HepG2 (cell line): ENCODE measurements around the gene CDCA5. TPM values are rescaled to one million over a fixed set of nuclear protein-coding genes. Genes with fewer than 3 reads are reported as not detected.

Source experiments
- MEIS2 ChIP-seq: sonication (generic); formaldehyde crosslinking; IDR thresholded peaks from 2 replicates; pipeline ENCODE4 v1.9.0; 2021; ENCODE audit warnings: mild to moderate bottlenecking, missing genetic modification reagents
- NR2F2 ChIP-seq: IDR thresholded peaks from 2 replicates; pipeline ENCODE4 v1.6.1; 2012; ENCODE audit warnings: low read depth, inconsistent platforms, borderline replicate concordance
- SAP130 ChIP-seq: IDR thresholded peaks from 2 replicates; pipeline ENCODE4 v1.6.1; 2016; ENCODE audit warnings: low read depth
- TCF7L2 ChIP-seq: IDR thresholded peaks from 2 replicates; pipeline ENCODE4 v1.6.1; 2011; ENCODE audit warnings: mild to moderate bottlenecking, low read depth, low read length, moderate library complexity
- ZBTB8A ChIP-seq: sonication (generic); formaldehyde crosslinking; IDR thresholded peaks from 2 replicates; pipeline ENCODE4 v1.4.0; 2020; ENCODE audit warnings: mild to moderate bottlenecking, low read depth, missing genetic modification reagents, borderline replicate concordance
- ZFP90 ChIP-seq: sonication (generic); formaldehyde crosslinking; IDR thresholded peaks from 2 replicates; pipeline ENCODE4 v1.8.0; 2022; ENCODE audit warnings: missing genetic modification reagents, mild to moderate bottlenecking, inconsistent platforms, borderline replicate concordance
- ZNF589 ChIP-seq: sonication (generic); formaldehyde crosslinking; conservative IDR thresholded peaks from 2 replicates; pipeline ENCODE4 v1.8.0; 2022; ENCODE audit warnings: mild to moderate bottlenecking, moderate library complexity, missing genetic modification reagents
- polyA plus RNA-seq, 8 experiments: library from polyadenylated mRNA; depleted of rRNA in 3 of 8; stranded (reverse) in 7 of 8; unstranded in 1 of 8; fragments of >200 nt; fragmentation: Illumina TruSeq in 4 of 8; extraction: Trizol in 4 of 8; gene quantifications; 2 replicates each; pipeline versions ENCODE4 v1.2.1 to v1.2.3, GENCODE V29; 2011 to 2016; ENCODE audit warnings: low read depth in 4 of 8, missing spikeins in 1 of 8, mixed read lengths in 1 of 8; ENCODE audit not compliant: insufficient read depth in 1 of 8
- total RNA-seq, 5 experiments: library from RNA; depleted of rRNA; stranded (reverse); fragments of >200 nt; fragmentation: Illumina TruSeq; extraction: Trizol; gene quantifications; 2 replicates each; pipeline ENCODE4 v1.2.3, GENCODE V29; 2016; ENCODE audit warnings: low read depth in 1 of 5
- TF ChIP-seq, protein P1 (sequence below): sonication (generic); formaldehyde crosslinking; IDR thresholded peaks from 2 replicates; pipeline ENCODE4 v1.4.0; 2020; ENCODE audit warnings: missing genetic modification reagents
- TF ChIP-seq, protein P2 (sequence below): sonication (generic); formaldehyde crosslinking; IDR thresholded peaks from 2 replicates; pipeline ENCODE4 v1.4.0; 2020; ENCODE audit warnings: missing genetic modification reagents
- TF ChIP-seq, protein P3 (sequence below): sonication (generic); formaldehyde crosslinking; IDR thresholded peaks from 2 replicates; pipeline ENCODE4 v1.4.0; 2020; ENCODE audit warnings: missing genetic modification reagents
- TF ChIP-seq, protein P4 (sequence below): sonication (generic); formaldehyde crosslinking; conservative IDR thresholded peaks from 2 replicates; pipeline ENCODE4 v1.4.0; 2020; ENCODE audit warnings: mild to moderate bottlenecking, missing genetic modification reagents, moderate library complexity
- TF ChIP-seq, protein P5 (sequence below): sonication (generic); formaldehyde crosslinking; IDR thresholded peaks from 2 replicates; pipeline ENCODE4 v1.5.0; 2020; ENCODE audit warnings: missing genetic modification reagents

CDCA5 gene
- total and polyA plus RNA-seq, 2 of the 13 experiments (the other 11 are each of a cell fraction or from before 2014, with no cell fraction given): 13.5 to 50.6 TPM

DNA sequence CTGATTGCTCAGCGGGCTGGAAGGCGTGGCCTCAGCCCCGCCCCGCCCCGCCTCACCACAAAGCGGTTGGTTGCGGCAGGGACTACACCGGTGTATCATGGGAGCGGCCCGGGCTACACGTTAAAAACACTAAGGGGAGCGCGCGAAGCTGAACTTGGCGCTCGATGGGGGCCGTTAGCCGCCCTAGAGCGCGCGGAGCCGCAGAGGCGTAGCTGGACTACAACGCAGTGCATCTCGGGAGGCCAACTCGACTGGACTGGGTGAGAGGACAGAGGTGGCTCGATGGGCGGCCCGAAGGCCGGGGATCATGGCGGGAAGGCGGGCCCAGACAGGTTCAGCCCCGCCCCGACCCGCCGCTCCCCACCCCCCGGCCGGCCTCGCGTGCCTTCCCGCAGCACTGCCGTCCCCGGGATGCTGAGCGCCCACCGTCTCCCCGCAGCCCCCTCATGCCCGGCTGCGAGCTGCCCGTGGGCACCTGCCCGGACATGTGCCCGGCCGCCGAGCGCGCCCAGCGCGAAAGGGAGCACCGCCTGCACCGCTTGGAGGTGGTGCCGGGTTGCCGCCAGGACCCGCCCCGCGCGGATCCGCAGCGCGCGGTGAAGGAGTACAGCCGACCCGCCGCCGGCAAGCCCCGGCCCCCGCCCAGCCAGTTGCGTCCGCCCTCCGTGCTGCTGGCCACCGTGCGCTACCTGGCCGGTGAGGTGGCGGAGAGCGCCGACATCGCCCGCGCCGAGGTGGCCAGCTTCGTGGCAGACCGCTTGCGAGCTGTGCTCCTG is 42.8 kb downstream of the CDCA5 start, which contains the start of gene SAC3D1 (continued):
- TF ChIP-seq, protein P1, sequence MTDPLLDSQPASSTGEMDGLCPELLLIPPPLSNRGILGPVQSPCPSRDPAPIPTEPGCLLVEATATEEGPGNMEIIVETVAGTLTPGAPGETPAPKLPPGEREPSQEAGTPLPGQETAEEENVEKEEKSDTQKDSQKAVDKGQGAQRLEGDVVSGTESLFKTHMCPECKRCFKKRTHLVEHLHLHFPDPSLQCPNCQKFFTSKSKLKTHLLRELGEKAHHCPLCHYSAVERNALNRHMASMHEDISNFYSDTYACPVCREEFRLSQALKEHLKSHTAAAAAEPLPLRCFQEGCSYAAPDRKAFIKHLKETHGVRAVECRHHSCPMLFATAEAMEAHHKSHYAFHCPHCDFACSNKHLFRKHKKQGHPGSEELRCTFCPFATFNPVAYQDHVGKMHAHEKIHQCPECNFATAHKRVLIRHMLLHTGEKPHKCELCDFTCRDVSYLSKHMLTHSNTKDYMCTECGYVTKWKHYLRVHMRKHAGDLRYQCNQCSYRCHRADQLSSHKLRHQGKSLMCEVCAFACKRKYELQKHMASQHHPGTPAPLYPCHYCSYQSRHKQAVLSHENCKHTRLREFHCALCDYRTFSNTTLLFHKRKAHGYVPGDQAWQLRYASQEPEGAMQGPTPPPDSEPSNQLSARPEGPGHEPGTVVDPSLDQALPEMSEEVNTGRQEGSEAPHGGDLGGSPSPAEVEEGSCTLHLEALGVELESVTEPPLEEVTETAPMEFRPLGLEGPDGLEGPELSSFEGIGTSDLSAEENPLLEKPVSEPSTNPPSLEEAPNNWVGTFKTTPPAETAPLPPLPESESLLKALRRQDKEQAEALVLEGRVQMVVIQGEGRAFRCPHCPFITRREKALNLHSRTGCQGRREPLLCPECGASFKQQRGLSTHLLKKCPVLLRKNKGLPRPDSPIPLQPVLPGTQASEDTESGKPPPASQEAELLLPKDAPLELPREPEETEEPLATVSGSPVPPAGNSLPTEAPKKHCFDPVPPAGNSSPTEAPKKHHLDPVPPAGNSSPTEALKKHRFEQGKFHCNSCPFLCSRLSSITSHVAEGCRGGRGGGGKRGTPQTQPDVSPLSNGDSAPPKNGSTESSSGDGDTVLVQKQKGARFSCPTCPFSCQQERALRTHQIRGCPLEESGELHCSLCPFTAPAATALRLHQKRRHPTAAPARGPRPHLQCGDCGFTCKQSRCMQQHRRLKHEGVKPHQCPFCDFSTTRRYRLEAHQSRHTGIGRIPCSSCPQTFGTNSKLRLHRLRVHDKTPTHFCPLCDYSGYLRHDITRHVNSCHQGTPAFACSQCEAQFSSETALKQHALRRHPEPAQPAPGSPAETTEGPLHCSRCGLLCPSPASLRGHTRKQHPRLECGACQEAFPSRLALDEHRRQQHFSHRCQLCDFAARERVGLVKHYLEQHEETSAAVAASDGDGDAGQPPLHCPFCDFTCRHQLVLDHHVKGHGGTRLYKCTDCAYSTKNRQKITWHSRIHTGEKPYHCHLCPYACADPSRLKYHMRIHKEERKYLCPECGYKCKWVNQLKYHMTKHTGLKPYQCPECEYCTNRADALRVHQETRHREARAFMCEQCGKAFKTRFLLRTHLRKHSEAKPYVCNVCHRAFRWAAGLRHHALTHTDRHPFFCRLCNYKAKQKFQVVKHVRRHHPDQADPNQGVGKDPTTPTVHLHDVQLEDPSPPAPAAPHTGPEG (CRISPR knock-in tag): no peak; the same call in 1 of the 2 replicates
- TF ChIP-seq, protein P2, sequence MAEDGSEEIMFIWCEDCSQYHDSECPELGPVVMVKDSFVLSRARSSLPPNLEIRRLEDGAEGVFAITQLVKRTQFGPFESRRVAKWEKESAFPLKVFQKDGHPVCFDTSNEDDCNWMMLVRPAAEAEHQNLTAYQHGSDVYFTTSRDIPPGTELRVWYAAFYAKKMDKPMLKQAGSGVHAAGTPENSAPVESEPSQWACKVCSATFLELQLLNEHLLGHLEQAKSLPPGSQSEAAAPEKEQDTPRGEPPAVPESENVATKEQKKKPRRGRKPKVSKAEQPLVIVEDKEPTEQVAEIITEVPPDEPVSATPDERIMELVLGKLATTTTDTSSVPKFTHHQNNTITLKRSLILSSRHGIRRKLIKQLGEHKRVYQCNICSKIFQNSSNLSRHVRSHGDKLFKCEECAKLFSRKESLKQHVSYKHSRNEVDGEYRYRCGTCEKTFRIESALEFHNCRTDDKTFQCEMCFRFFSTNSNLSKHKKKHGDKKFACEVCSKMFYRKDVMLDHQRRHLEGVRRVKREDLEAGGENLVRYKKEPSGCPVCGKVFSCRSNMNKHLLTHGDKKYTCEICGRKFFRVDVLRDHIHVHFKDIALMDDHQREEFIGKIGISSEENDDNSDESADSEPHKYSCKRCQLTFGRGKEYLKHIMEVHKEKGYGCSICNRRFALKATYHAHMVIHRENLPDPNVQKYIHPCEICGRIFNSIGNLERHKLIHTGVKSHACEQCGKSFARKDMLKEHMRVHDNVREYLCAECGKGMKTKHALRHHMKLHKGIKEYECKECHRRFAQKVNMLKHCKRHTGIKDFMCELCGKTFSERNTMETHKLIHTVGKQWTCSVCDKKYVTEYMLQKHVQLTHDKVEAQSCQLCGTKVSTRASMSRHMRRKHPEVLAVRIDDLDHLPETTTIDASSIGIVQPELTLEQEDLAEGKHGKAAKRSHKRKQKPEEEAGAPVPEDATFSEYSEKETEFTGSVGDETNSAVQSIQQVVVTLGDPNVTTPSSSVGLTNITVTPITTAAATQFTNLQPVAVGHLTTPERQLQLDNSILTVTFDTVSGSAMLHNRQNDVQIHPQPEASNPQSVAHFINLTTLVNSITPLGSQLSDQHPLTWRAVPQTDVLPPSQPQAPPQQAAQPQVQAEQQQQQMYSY (CRISPR knock-in tag): 0 out of 2 replicates have a peak, but pooled peaks have one; percentile 20
- TF ChIP-seq SAP130 (CRISPR knock-in tag) (peak; percentile 56), ZBTB8A (CRISPR knock-in tag) (no peak), MEIS2 (CRISPR knock-in tag) (peak; percentile 79), ZFP90 (CRISPR knock-in tag) (no peak), NR2F2 (no peak), TCF7L2 (no peak), ZNF589 (CRISPR knock-in tag) (0 out of 2 replicates have a peak, but pooled peaks have one; percentile 41)
- TF ChIP-seq, protein P3, sequence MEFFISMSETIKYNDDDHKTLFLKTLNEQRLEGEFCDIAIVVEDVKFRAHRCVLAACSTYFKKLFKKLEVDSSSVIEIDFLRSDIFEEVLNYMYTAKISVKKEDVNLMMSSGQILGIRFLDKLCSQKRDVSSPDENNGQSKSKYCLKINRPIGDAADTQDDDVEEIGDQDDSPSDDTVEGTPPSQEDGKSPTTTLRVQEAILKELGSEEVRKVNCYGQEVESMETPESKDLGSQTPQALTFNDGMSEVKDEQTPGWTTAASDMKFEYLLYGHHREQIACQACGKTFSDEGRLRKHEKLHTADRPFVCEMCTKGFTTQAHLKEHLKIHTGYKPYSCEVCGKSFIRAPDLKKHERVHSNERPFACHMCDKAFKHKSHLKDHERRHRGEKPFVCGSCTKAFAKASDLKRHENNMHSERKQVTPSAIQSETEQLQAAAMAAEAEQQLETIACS (CRISPR knock-in tag): peak; percentile 78
- TF ChIP-seq, protein P4, sequence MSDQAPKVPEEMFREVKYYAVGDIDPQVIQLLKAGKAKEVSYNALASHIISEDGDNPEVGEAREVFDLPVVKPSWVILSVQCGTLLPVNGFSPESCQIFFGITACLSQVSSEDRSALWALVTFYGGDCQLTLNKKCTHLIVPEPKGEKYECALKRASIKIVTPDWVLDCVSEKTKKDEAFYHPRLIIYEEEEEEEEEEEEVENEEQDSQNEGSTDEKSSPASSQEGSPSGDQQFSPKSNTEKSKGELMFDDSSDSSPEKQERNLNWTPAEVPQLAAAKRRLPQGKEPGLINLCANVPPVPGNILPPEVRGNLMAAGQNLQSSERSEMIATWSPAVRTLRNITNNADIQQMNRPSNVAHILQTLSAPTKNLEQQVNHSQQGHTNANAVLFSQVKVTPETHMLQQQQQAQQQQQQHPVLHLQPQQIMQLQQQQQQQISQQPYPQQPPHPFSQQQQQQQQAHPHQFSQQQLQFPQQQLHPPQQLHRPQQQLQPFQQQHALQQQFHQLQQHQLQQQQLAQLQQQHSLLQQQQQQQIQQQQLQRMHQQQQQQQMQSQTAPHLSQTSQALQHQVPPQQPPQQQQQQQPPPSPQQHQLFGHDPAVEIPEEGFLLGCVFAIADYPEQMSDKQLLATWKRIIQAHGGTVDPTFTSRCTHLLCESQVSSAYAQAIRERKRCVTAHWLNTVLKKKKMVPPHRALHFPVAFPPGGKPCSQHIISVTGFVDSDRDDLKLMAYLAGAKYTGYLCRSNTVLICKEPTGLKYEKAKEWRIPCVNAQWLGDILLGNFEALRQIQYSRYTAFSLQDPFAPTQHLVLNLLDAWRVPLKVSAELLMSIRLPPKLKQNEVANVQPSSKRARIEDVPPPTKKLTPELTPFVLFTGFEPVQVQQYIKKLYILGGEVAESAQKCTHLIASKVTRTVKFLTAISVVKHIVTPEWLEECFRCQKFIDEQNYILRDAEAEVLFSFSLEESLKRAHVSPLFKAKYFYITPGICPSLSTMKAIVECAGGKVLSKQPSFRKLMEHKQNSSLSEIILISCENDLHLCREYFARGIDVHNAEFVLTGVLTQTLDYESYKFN (CRISPR knock-in tag): 0 out of 2 replicates have a peak, but pooled peaks have one; percentile 63
- TF ChIP-seq, protein P5, sequence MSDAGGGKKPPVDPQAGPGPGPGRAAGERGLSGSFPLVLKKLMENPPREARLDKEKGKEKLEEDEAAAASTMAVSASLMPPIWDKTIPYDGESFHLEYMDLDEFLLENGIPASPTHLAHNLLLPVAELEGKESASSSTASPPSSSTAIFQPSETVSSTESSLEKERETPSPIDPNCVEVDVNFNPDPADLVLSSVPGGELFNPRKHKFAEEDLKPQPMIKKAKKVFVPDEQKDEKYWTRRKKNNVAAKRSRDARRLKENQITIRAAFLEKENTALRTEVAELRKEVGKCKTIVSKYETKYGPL: no peak
